H9 (cell line): Measurements from ENCODE around the gene TAF5L. TPM values are rescaled to one million over a fixed set of nuclear protein-coding genes. Genes with fewer than 3 reads are reported as not detected.

Source experiments
- DNase-seq: peaks from one replicate; pipeline ENCODE4 v3.0.0-alpha.2; 2017
- H2AFZ ChIP-seq: one replicate; pipeline ENCODE4 v1.6.1; 2013; ENCODE audit warnings: mild to moderate bottlenecking, low read length, control low read depth, moderate library complexity
- H2AK5ac ChIP-seq: 2 replicates; pipeline ENCODE4 v1.6.1; 2013; ENCODE audit warnings: low read length, control low read depth, mixed read lengths; ENCODE audit not compliant: insufficient read length
- H2BK120ac ChIP-seq: one replicate; pipeline ENCODE4 v1.6.1; 2013; ENCODE audit warnings: low read depth, mild to moderate bottlenecking, low read length, control low read depth, inconsistent platforms; ENCODE audit not compliant: poor library complexity, severe bottlenecking
- H2BK12ac ChIP-seq: 2 replicates; pipeline ENCODE4 v1.6.1; 2013; ENCODE audit warnings: low read length, control low read depth, mixed read lengths, low read depth; ENCODE audit not compliant: insufficient read length
- H2BK15ac ChIP-seq: 2 replicates; pipeline ENCODE4 v1.6.1; 2013; ENCODE audit warnings: low read depth, low read length, control low read depth
- H2BK20ac ChIP-seq: one replicate; pipeline ENCODE4 v1.6.1; 2013; ENCODE audit warnings: low read depth, mild to moderate bottlenecking, low read length, control low read depth, inconsistent platforms; ENCODE audit not compliant: poor library complexity, severe bottlenecking
- H2BK5ac ChIP-seq: 2 replicates; pipeline ENCODE4 v1.6.1; 2013; ENCODE audit warnings: low read length, control low read depth, mixed read lengths; ENCODE audit not compliant: insufficient read length
- H3K14ac ChIP-seq: 2 replicates; pipeline ENCODE4 v1.6.1; 2013; ENCODE audit warnings: low read length, control low read depth; ENCODE audit not compliant: insufficient read depth
- H3K18ac ChIP-seq: 2 replicates; pipeline ENCODE4 v1.6.1; 2013; ENCODE audit warnings: low read depth, mild to moderate bottlenecking, mixed read lengths, low read length, control low read depth; ENCODE audit not compliant: insufficient read length
- H3K23ac ChIP-seq: 2 replicates; pipeline ENCODE4 v1.6.1; 2013; ENCODE audit warnings: low read length, control low read depth, mixed read lengths, low read depth; ENCODE audit not compliant: insufficient read length
- H3K23me2 ChIP-seq: 2 replicates; pipeline ENCODE4 v1.6.1; 2013; ENCODE audit warnings: low read depth, mild to moderate bottlenecking, mixed read lengths, low read length, control low read depth; ENCODE audit not compliant: insufficient read length, poor library complexity, severe bottlenecking
- H3K27ac ChIP-seq: 2 replicates; pipeline ENCODE4 v1.5.1; 2013; ENCODE audit warnings: low read length, control low read depth, mixed read lengths, low read depth; ENCODE audit not compliant: insufficient read length
- H3K27me3 ChIP-seq: 2 replicates; pipeline ENCODE4 v1.6.1; 2013; ENCODE audit warnings: low read length, control low read depth, inconsistent platforms; ENCODE audit not compliant: insufficient read depth
- H3K4ac ChIP-seq: 2 replicates; pipeline ENCODE4 v1.6.1; 2013; ENCODE audit warnings: low read depth, mild to moderate bottlenecking, control low read depth, inconsistent platforms, low read length, moderate library complexity
- H3K4me1 ChIP-seq: 2 replicates; pipeline ENCODE4 v1.6.1; 2013; ENCODE audit warnings: low read length, control low read depth, inconsistent platforms; ENCODE audit not compliant: insufficient read depth
- H3K4me2 ChIP-seq: 2 replicates; pipeline ENCODE4 v1.6.1; 2013; ENCODE audit warnings: low read length, control low read depth, mixed read lengths; ENCODE audit not compliant: insufficient read length, insufficient read depth
- H3K56ac ChIP-seq: 2 replicates; pipeline ENCODE4 v1.6.1; 2013; ENCODE audit warnings: low read depth, mild to moderate bottlenecking, mixed read lengths, low read length, control low read depth; ENCODE audit not compliant: insufficient read length
- H3K79me1 ChIP-seq: 2 replicates; pipeline ENCODE4 v1.6.1; 2013; ENCODE audit warnings: low read depth, mild to moderate bottlenecking, moderate library complexity, low read length, control low read depth, inconsistent platforms; ENCODE audit not compliant: insufficient read depth, poor library complexity, severe bottlenecking
- H3K79me2 ChIP-seq: 2 replicates; pipeline ENCODE4 v1.6.1; 2013; ENCODE audit warnings: low read length, control low read depth, inconsistent platforms; ENCODE audit not compliant: insufficient read depth
- H3K9ac ChIP-seq: 2 replicates; pipeline ENCODE4 v1.6.1; 2013; ENCODE audit warnings: low read length, control low read depth, mixed read lengths; ENCODE audit not compliant: insufficient read length; ENCODE audit errors: extremely low read depth
- H3K9me3 ChIP-seq: one replicate; pipeline ENCODE4 v1.6.1; 2013; ENCODE audit warnings: low read depth, low read length, inconsistent platforms; ENCODE audit not compliant: control insufficient read depth
- H3T11ph ChIP-seq: one replicate; pipeline ENCODE4 v1.6.1; 2013; ENCODE audit warnings: mild to moderate bottlenecking, low read length, control low read depth, inconsistent platforms
- H4K20me1 ChIP-seq: one replicate; pipeline ENCODE4 v1.6.1; 2013; ENCODE audit not compliant: control insufficient read depth, insufficient read length, insufficient read depth
- H4K5ac ChIP-seq: 2 replicates; pipeline ENCODE4 v1.6.1; 2013; ENCODE audit warnings: low read depth, mild to moderate bottlenecking, mixed read lengths, low read length, control low read depth; ENCODE audit not compliant: insufficient read length
- H4K8ac ChIP-seq: replicated peaks from 2 replicates; pipeline ENCODE4 v1.6.1; 2013; ENCODE audit warnings: low read length, control low read depth, mixed read lengths, low read depth; ENCODE audit not compliant: insufficient read length
- H4K91ac ChIP-seq: 2 replicates; pipeline ENCODE4 v1.6.1; 2013; ENCODE audit warnings: low read depth, mild to moderate bottlenecking, moderate library complexity, mixed read lengths, low read length, control low read depth; ENCODE audit not compliant: insufficient read length
- H3K27ac Mint-ChIP-seq, 3 experiments: 2 replicates in 2 of 3; 3 replicates in 1 of 3; pipeline ENCODE4 v1.8.0; 2020 to 2021; ENCODE audit warnings: mixed read lengths in 3 of 3, mild to moderate bottlenecking in 1 of 3, moderate library complexity in 1 of 3
- H3K27me3 Mint-ChIP-seq: 2 replicates; pipeline ENCODE4 v1.8.0; 2021; ENCODE audit warnings: low read depth, mild to moderate bottlenecking, moderate library complexity, mixed read lengths
- H3K36me3 Mint-ChIP-seq, 3 experiments: 2 replicates in 2 of 3; 3 replicates in 1 of 3; pipeline ENCODE4 v1.8.0; 2020 to 2021; ENCODE audit warnings: low read depth in 3 of 3, mixed read lengths in 3 of 3; ENCODE audit not compliant: insufficient read depth in 1 of 3
- H3K4me1 Mint-ChIP-seq, 2 experiments: 2 replicates each; pipeline ENCODE4 v1.8.0; 2020; ENCODE audit warnings: mixed read lengths in 2 of 2
- H3K4me3 Mint-ChIP-seq, 2 experiments: 2 replicates in 1 of 2; 3 replicates in 1 of 2; pipeline ENCODE4 v1.8.0; 2020 to 2021; ENCODE audit warnings: mild to moderate bottlenecking in 2 of 2, mixed read lengths in 2 of 2, moderate library complexity in 1 of 2
- H3K9me3 Mint-ChIP-seq, 2 experiments: 2 replicates in 1 of 2; 3 replicates in 1 of 2; pipeline ENCODE4 v1.8.0; 2020; ENCODE audit warnings: mild to moderate bottlenecking in 2 of 2, mixed read lengths in 2 of 2, moderate library complexity in 1 of 2
- CTCF ChIP-seq: fragments of 200-600 bp; sonication (generic); conservative IDR thresholded peaks from 3 replicates; pipeline ENCODE4 v1.8.0; 2021; ENCODE audit warnings: antibody characterized with exemption, mild to moderate bottlenecking
- WGBS: extraction: QIAGEN DNeasy Blood & Tissue Kit; methylation state at CpG from one replicate; pipeline ENCODE4 v1.1.7; 2013; ENCODE audit warnings: missing lambda C conversion rate, low lambda C conversion rate, mixed read lengths; ENCODE audit not compliant: insufficient read length; ENCODE audit errors: extremely low coverage; 5-methylcytosine and 5-hydroxymethylcytosine counted together
- total RNA-seq: library from RNA; stranded (reverse); gene quantifications from 2 replicates; pipeline ENCODE4 v1.2.1, GENCODE V29; 2021

The TAF5L gene
- total RNA-seq, 1 experiment from 2014 or later = 30.3 TPM

- Histone ChIP-seq H2BK120ac (no peak overlapping the region), H2BK5ac (no peak overlapping the region), H3K4ac (no peak overlapping the region), H2AK5ac (no peak overlapping the region), H3K4me2 (no peak overlapping the region), H3K79me2 (peaks cover 7% of the 10 kb centered on the region; the same call in 1 of the 2 replicates), H3K14ac (no peak overlapping the region; the same call in 1 of the 2 replicates), H4K20me1 (peaks cover 2% of the 10 kb centered on the region), H2BK20ac (no peak overlapping the region), H3K9me3 (no peaks in the 10 kb centered on the region), H3K56ac (no peak overlapping the region), H3K18ac (no peak overlapping the region), H3K27me3 (no peaks in the 10 kb centered on the region), H2AFZ (no peak overlapping the region), H4K8ac (no peak overlapping the region), H3K27ac (no peak overlapping the region), H4K5ac (no peak overlapping the region), H3K79me1 (peaks cover 7% of the 10 kb centered on the region), H3K4me1 (no peaks in the 10 kb centered on the region), H3K9ac (no peak overlapping the region), H4K91ac (no peak overlapping the region), H2BK15ac (no peak overlapping the region), H3K23ac (no peak overlapping the region), H3K23me2 (no peaks in the 10 kb centered on the region), H3T11ph (no peak overlapping the region), H2BK12ac (no peak overlapping the region)
- DNase-seq = no peak
- TF ChIP-seq CTCF = no peak
- Mint-ChIP-seq H3K9me3 (no peaks in the 10 kb centered on the region), H3K4me3 (no peak overlapping the region; a peak in 1 of 5 replicates), H3K36me3 (peaks cover 43 to 89% (median 62%) of the 10 kb centered on the region in 3 experiments), H3K27ac (no peak overlapping the region), H3K27me3 (no peaks in the 10 kb centered on the region), H3K4me1 (no peaks in the 10 kb centered on the region)
- no CpG with 5 or more reads among the region's 3 CpGs for WGBS
These were observed 15.4 kb upstream of the TAF5L start for GRCh38 chr1:229641306-229641705.
